HG03442 (cell line): ENCODE measurements around the gene IGFBP5.

ENCODE experiments used
- ATAC-seq: cut with Tn5 transposase; IDR thresholded peaks from one replicate; pipeline ENCODE4 v1.9.1; 2021; ENCODE audit warnings: mild to moderate bottlenecking, moderate library complexity; ENCODE audit not compliant: unreplicated experiment

The IGFBP5 gene

GRCh38 chr2:216650626-216651257, 44.6 kb downstream of the IGFBP5 start:
- ATAC-seq = no peak

GRCh38 chr2:216649574-216649973, 45.8 kb downstream of the IGFBP5 start:
- no peak for ATAC-seq

GRCh38 chr2:216648105-216648504, 47.2 kb downstream of the IGFBP5 start:
- no peak for ATAC-seq

GRCh38 chr2:216646116-216646515, 49.2 kb downstream of the IGFBP5 start:
- no peak for ATAC-seq

- ATAC-seq = no peak
Measured at GRCh38 chr2:216645636-216645950, 49.8 kb downstream of the IGFBP5 start.

- no peak for ATAC-seq
Measured at GRCh38 chr2:216644842-216645635, 50.3 kb downstream of the IGFBP5 start.

- no peak for ATAC-seq
Measured at GRCh38 chr2:216643986-216644659, 51.2 kb downstream of the IGFBP5 start.

GRCh38 chr2:216637472-216637871, 57.9 kb downstream of the IGFBP5 start:
- no peak for ATAC-seq

- no peak for ATAC-seq
Measured at GRCh38 chr2:216636551-216637450, 58.5 kb downstream of the IGFBP5 start.

GRCh38 chr2:216635701-216636550, 59.4 kb downstream of the IGFBP5 start:
- ATAC-seq = no peak

GRCh38 chr2:216635171-216635570, 60.2 kb downstream of the IGFBP5 start:
- no peak for ATAC-seq

GRCh38 chr2:216634370-216635148, 60.8 kb downstream of the IGFBP5 start:
- no peak for ATAC-seq

- no peak for ATAC-seq
Measured at GRCh38 chr2:216633616-216634369, 61.6 kb downstream of the IGFBP5 start.

GRCh38 chr2:216632952-216633615, 62.3 kb downstream of the IGFBP5 start, which contains the start of gene IGFBP2:
Gene IGFBP2, plus strand, starts transcription at chr2:216633420. Its CDS starts 104 bp downstream, at chr2:216633524.
- ATAC-seq = no peak

- ATAC-seq = no peak
Measured at GRCh38 chr2:216632346-216632951, 62.9 kb downstream of the IGFBP5 start.

GRCh38 chr2:216629784-216630183, 65.6 kb downstream of the IGFBP5 start:
- ATAC-seq = no peak

- no peak for ATAC-seq
Measured at GRCh38 chr2:216626875-216627245, 68.5 kb downstream of the IGFBP5 start.
